IPS-NIHi7 (cell line): ENCODE data around the gene FDX2.
"Not testable (repeated sequence)": the region's sequence is repeated elsewhere in the genome, so short reads cannot be mapped to it uniquely, and the experiment has no call there.

Experiments used
- DNase-seq: peaks from one replicate; pipeline ENCODE4 v3.0.0; 2012; ENCODE audit warnings: mixed read lengths; ENCODE audit errors: extremely low spot score

The FDX2 gene

GRCh38 chr19:10315335-10316214 is at the start of gene FDX2:
FDX2 (minus strand) TSS chr19:10316015; CDS start chr19:10315996, 19 bp downstream.
- peak; percentile 95 for DNase-seq

GRCh38 chr19:10365518-10365917 is 49.7 kb upstream of the FDX2 start:
- no peak for DNase-seq

- no peak for DNase-seq
These were observed 48.8 kb upstream of the FDX2 start for GRCh38 chr19:10364644-10365043.

DNA sequence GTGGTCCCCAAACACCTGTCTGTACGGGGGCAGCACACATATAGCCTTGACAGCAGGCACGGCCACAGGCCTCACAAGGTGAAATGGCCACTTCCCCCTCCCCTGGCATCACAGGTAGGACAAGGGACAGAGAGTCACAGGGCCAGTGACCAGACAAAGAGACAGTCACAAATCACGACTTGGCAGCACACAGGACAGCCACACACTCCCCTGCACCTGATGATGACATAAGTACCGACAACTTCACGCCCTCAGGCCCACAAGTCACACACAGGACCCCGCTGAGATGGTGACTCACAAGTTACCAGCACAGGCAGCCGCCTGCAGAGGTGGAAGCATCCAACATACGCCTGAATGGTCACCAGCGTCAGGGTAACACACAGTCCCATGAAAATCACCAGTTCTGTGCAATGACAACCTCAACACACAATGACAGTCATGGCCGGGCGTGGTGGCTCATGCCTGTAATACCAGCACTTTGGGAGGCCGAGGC is 48.0 kb upstream of the FDX2 start:
- DNase-seq, result no peak

- DNase-seq, result no peak
These were observed 46.4 kb upstream of the FDX2 start for GRCh38 chr19:10362259-10362658.

DNA sequence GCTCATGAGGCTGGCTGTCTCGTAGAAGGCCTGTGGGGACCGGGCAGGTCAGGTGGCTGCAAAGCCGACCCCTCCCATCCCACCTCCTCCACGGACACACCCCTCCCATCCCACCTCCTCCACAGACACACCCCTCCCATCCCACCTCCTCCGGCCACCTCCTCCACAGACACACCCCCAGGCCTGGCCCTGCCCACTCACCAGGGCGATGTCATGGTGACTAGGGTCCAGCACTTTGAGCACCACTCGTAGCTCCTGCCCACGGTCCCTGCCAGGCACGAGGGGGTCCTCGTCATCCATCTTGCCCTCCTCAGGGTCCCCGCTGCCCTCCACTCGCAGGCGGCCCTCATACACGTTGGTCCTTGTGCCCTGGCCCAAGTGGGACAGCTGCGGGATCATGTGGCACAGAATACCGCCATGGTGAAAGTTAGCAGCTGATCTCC is 45.8 kb upstream of the FDX2 start:
- no peak for DNase-seq

DNA sequence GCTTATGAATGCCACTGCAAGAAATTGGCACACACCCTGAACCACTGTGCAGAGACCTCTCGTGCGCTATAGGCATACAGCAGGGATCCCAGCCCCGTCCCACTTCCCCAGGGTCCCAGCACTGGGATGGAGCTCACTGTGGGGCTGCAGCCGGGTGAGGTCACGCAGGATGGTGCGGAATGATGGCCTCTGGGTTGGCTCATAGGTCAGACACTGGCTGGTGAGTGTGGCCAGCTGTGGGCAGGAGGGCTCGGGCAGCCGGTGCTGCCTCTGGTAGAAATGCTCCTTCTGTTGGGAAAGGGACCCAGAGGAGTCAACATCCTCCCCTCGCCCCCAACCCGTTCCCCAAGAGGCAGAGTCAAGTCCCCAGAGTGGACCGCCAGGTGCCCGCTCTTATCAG is 40.6 kb upstream of the FDX2 start:
- DNase-seq, result no peak

DNA sequence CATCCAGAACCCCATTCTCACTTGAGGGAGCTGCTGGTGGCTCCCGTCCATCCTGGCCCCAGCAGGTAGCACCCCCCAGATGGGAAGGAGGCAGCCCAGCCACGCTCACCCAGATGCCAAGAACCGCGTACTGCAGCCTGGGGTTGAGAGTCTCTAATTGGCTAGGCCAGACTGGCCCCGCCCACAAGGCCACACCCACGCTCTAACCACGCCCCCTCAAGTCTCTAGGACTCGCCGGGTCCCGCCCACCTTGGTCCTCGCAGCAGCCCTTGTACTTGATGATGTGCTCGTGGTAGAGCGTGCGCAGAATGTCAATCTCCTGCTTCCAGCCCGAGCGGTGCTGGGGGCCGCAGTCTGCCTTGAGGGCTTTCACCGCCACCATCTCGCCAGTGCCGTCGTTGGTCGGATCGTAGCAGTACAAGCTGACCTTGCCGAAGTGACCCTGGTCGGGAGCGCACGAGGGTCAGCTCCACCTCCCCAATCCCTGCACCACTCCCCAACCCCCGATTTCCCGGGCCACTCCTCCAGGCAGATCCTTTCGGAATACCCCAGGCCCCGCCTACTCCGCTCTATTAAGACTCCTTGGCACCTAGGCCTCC is 38.1 kb upstream of the FDX2 start:
- peak; percentile 95 for DNase-seq

DNA sequence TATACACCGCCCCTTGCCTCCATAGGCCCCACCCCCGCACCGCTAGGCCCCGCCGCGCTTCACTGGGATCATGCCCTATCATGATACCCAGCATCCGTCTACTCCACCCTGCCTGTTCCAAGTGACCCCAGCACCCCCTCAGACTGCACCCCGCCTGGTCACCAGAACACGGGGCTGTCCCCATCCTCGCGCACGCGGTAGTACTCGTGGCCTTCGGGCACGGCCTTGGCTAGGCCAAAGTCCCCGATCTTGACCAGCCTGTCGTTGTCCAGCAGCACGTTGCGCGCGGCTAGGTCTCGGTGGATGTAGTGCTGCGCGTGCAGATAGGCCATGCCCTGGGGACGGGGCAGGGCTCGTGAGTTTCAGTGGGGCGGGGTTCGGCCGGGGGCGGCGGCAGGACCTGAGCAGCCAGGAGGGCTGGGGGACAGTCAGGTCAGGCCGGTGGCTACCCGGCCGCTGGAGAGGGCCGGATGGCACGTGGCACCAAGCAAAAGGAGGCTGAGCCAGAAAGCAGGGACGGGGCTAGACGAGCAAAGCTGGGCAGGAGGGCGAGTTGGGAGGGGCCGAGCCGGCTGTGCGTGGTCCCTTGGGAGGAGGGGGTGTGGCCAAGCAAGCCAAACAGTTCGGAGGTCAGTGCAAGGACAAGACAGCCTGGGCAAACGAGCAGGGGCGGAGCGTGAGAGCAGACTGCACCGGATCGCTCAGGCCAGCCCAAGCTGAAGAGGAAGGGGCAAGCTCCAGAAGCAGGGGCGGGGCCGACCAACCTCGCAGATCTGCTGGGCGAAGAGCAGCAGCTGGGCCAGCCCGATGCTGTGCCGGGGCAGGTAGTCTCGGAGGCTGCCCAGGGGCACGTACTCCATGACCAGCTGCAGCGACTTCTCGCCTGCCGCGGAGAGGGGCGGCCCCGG is 37.2 kb upstream of the FDX2 start:
- DNase-seq, result peak; percentile 80

GRCh38 chr19:10346509-10346908 is 30.7 kb upstream of the FDX2 start:
- DNase-seq, result no peak

- DNase-seq, result no peak
These were observed 29.0 kb upstream of the FDX2 start for GRCh38 chr19:10344780-10345179.

- no peak for DNase-seq
These were observed 27.7 kb upstream of the FDX2 start for GRCh38 chr19:10343495-10343894.

GRCh38 chr19:10339977-10340376 is 24.2 kb upstream of the FDX2 start:
- DNase-seq, result no peak

GRCh38 chr19:10339380-10339960 is 23.7 kb upstream of the FDX2 start, which contains the start of gene ICAM3:
ICAM3 (minus strand) TSS chr19:10339624; CDS start chr19:10339614, 10 bp downstream.
- no peak for DNase-seq

- DNase-seq, result no peak
These were observed 23.1 kb upstream of the FDX2 start for GRCh38 chr19:10338940-10339339.

DNA sequence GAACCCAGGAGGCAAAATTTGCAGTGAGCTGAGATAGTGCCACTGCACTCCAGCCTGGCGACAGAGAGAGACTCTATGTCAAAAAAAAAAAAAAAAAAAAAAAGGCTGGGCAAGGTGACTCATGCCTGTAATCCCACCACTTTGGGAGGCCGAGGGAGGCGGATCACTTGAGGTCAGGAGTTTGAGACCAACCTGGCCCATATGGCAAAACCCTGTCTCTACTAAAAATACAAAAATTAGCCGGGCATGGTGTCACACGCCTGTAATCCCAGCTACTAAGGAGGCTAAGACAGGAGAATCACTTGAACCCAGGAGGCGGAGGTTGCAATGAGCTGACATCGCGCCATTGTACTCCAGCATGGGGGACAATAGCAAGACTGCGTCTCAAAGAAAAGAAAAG is 20.9 kb upstream of the FDX2 start:
- not testable (repeated sequence) for DNase-seq

DNA sequence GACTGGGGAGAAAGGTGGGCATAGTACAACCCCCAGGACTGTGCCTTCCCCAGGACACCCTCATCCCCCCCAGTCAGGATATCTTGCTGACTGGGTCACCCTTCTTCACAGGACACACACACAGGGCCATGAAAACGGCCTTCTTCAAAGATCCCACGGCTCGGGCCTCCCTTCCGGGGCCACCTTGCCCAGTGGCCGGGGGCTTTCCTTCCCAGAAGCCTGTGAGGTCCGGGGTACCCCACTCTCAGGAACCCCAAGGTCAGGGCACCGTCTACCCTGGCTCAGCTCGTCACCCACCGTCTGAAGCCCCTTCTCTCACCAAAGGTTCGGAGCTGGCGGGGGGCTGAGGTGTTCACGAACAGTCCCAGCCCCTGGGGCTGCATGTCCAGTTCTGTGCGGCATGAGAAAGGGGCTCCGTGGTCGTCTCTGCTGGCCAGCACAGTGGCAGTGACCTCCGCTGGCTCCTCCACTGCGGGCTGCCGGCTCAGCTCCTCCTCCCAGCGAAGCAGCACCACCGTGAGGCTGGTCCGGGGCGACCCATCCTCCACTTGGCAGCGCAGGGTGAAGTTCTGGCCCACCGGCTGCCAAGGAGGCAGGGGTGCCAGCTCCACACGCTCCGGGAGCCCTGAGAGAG is 19.7 kb upstream of the FDX2 start:
- no peak for DNase-seq

DNA sequence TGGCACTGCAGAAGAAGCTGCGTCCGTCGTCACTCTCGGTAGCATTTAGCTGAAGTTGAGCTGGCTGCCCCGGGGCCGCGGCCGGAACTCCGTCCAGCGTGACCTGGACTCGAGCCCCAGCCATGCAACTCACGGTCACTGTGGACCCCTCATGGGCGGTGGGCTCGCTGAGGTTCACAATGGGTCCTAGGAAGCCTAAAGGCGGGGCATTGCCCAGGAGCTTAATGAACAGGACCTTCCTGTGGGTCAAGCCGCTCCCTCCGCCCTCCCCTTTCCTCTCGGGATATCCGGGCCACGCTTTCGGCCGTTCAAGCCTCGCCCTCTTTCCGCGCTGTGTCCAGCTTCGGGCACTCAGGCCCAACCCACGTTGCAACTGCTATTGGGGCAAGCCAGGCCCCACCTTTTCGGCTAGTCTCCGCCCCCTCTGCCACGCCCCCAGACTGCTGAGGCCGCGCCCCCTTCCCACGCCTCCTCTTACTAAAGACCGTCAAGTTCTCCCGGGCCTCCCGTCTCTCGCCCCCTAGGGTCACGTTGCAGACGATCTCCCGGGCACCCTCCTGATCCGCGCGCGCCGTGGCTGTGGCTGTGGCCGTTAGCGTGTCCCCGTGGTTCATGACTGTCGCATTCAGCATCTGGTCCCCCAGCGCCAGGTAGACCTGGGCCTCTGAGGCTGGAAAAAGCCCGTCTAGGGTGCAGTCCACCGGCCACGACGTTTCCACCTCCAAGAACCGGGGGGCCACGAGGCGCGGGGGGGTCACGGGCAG is 19.0 kb upstream of the FDX2 start:
- DNase-seq, result peak; percentile 85

DNA sequence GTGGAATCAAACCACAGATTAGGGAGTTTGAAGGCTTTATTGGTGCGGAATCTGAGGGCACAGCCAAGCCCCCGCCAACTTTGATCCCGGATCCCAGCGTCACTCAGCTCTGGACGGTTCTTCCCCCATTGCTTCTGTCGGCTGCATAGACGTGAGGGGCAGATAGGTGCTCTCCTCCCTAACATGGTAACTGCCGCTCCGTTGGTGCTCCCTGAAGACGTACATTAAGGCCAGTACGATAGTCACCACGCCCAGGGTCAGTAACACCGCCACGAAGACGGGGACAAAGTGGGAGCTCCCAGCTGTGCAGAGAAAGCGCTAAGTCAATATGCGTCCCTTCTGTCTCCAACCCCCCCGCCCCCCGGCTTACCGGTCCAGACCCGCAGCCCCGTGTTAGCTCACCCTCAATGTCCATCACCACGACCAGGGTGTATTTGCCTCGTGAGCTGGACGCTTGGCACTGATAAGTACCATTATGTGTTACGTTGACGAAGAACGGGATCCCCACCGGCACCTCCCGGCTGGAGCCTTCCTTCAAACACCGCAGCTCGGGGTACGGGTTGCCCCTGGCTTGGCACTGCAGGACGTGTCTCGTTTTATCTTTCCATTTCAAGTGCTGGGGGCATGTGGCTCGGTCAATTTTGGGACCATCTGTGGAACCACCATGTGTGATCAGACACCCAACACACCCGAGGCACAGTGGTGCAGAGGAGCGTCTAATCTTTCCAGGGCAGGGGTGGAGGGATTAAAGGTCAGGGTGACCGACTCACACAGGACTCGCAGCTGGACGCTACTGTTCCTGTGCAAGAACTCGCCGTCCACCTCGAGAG is 18.2 kb upstream of the FDX2 start:
- DNase-seq, result no peak
